HPDE6-E6E7 (cell line): ENCODE data around the gene NOTCH1.

Experiments used
- DNase-seq: peaks from one replicate; pipeline ENCODE4 v3.0.0; 2011; ENCODE audit warnings: missing footprints; ENCODE audit errors: extremely low spot score

Gene NOTCH1

GRCh38 chr9:136531904-136532798, 13.7 kb downstream of the NOTCH1 start:
- DNase-seq, result no peak

GRCh38 chr9:136531186-136531903, 14.5 kb downstream of the NOTCH1 start:
- DNase-seq, result no peak

GRCh38 chr9:136530461-136531089, 15.3 kb downstream of the NOTCH1 start:
- no peak for DNase-seq

GRCh38 chr9:136529516-136530460, 16.1 kb downstream of the NOTCH1 start:
- DNase-seq, result no peak

GRCh38 chr9:136528716-136529341, 17.0 kb downstream of the NOTCH1 start:
- no peak for DNase-seq

GRCh38 chr9:136527721-136528710, 17.8 kb downstream of the NOTCH1 start:
- DNase-seq, result no peak

- no peak for DNase-seq
These were observed 18.7 kb downstream of the NOTCH1 start for GRCh38 chr9:136527131-136527530.

GRCh38 chr9:136526625-136527066, 19.2 kb downstream of the NOTCH1 start:
- no peak for DNase-seq

- no peak for DNase-seq
These were observed 19.9 kb downstream of the NOTCH1 start for GRCh38 chr9:136525841-136526499.

GRCh38 chr9:136525207-136525606, 20.6 kb downstream of the NOTCH1 start:
- no peak for DNase-seq

GRCh38 chr9:136522314-136523237, 23.3 kb downstream of the NOTCH1 start:
- DNase-seq, result no peak

GRCh38 chr9:136521537-136521936, 24.3 kb downstream of the NOTCH1 start:
- no peak for DNase-seq

- DNase-seq, result no peak
These were observed 25.8 kb downstream of the NOTCH1 start for GRCh38 chr9:136520053-136520540.

- no peak for DNase-seq
These were observed 26.4 kb downstream of the NOTCH1 start for GRCh38 chr9:136519263-136520052.

- no peak for DNase-seq
These were observed 27.2 kb downstream of the NOTCH1 start for GRCh38 chr9:136518623-136519022.

- no peak for DNase-seq
These were observed 27.9 kb downstream of the NOTCH1 start for GRCh38 chr9:136517950-136518349.
